ENCODE data around the gene LDLR.
"Not testable (repeated sequence)": the region's sequence is repeated elsewhere in the genome, so short reads cannot be mapped to it uniquely, and the experiment has no call there.

LDLR gene

DNA sequence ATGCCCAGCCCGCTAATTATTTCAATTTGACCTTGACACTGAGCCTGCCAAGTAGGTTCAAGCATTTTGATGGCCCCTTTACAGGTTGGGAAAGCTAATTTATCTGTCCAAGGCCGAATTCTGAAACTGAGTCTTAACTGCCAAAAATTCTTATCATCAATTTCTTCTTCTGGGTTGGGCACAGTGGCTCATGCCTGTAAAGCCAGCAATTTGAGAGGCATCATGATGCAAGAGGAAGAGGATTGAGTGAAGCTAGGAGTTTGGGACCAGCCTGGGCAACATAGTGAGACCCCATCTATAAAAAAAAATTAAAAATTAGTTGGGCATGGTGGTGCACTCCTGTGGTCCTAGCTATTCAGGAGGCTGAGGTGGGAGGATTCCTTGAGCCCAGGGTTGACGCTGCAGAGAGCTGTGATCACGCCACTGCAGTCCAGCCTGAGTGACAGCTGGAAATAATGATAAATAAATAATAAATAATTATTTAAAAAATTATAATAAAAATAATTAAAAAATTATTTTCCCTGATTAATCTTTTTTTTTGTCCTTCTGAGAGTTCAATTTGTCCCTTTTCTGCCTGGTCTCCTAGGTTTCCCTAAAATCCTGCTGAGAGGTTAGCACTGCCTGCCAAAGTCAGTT is 1.3 kb upstream of the LDLR start:
- no peak overlapping the region for H3K9ac ChIP-seq (ENCODE audit: low read length)
- peak overlapping the region; percentile 85 for H3K18ac ChIP-seq (ENCODE audit: low read length)
- peak overlapping the region; percentile 83 for H4K8ac ChIP-seq (ENCODE audit: low read depth, low read length)
- H3K23ac ChIP-seq (ENCODE audit: low read length), result no peak overlapping the region
- peaks cover 14% of the 10 kb centered on the region in 2 experiments for H3K4me1 ChIP-seq (ENCODE audit: control insufficient read depth in 1 of 2, insufficient read depth in 2 of 2, low read length in 2 of 2)
- DNase-seq, result no peak
- peak overlapping the region; percentile 61 for H3K27ac ChIP-seq (ENCODE audit: low read depth, low read length)
- H3K79me2 ChIP-seq (ENCODE audit: control insufficient read depth, insufficient read depth, low read length, poor library complexity), result peaks cover 23% of the 10 kb centered on the region
- H4K91ac ChIP-seq (ENCODE audit: low read depth, low read length), result peak overlapping the region; percentile 97
- peaks cover 41% of the 10 kb centered on the region for H3K79me1 ChIP-seq (ENCODE audit: low read length)
- H3K27me3 ChIP-seq (ENCODE audit: insufficient read depth, low read length), result no peaks in the 10 kb centered on the region
- no CpG with 5 or more reads among the region's 4 CpGs for WGBS (ENCODE audit: extremely low coverage, insufficient coverage, insufficient read length)
- peaks cover 2 to 5% of the 10 kb centered on the region in 2 experiments for H3K36me3 ChIP-seq (ENCODE audit: control insufficient read depth in 1 of 2, insufficient read depth in 2 of 2, low read length in 2 of 2)
- H2BK12ac ChIP-seq (ENCODE audit: low read length), result peak overlapping the region; percentile 100
- H3K4me3 ChIP-seq (ENCODE audit: low read depth, low read length), result no peak overlapping the region
- H2BK5ac ChIP-seq (ENCODE audit: low read depth, low read length, poor library complexity), result peak overlapping the region; percentile 98
- H3K14ac ChIP-seq (ENCODE audit: low read length), result peak overlapping the region; percentile 96
- no peak overlapping the region for H2AFZ ChIP-seq (ENCODE audit: insufficient read depth, low read length, poor library complexity)
- H3K4me2 ChIP-seq (ENCODE audit: low read length), result peak overlapping the region; percentile 2
- no peak overlapping the region for H4K12ac ChIP-seq (ENCODE audit: low read depth, low read length)
- peak overlapping the region; percentile 96 for H2BK120ac ChIP-seq (ENCODE audit: insufficient read depth, low read length, poor library complexity)
- peak overlapping the region; percentile 95 for H2AK5ac ChIP-seq (ENCODE audit: low read length)
- no peaks in the 10 kb centered on the region for H3K9me3 ChIP-seq (ENCODE audit: insufficient read depth, low read depth, low read length)
- peak overlapping the region; percentile 97 for H3K4ac ChIP-seq (ENCODE audit: low read depth, low read length)

DNA sequence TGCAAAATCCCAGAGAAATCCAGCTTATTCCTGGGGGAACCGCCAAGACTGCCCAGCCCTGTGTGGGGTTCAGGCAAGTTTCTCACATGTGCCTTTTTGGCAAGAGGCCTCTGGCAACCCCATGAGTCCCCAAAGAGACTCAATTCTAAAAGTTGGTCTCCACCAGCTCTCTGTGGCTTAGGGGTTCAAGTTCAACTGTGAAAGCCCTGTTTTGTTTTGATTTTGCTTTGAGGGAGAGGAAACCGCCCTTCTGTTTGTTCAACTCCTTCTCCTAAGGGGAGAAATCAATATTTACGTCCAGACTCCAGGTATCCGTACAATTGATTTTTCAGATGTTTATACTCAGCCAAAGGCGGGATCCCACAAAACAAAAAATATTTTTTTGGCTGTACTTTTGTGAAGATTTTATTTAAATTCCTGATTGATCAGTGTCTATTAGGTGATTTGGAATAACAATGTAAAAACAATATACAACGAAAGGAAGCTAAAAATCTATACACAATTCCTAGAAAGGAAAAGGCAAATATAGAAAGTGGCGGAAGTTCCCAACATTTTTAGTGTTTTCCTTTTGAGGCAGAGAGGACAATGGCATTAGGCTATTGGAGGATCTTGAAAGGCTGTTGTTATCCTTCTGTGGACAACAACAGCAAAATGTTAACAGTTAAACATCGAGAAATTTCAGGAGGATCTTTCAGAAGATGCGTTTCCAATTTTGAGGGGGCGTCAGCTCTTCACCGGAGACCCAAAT is 583 bp upstream of the LDLR start:
- Histone ChIP-seq H3K4me2 (ENCODE audit: low read length) (peak overlapping the region; percentile 72), H3K4me3 (ENCODE audit: low read depth, low read length) (no peak overlapping the region)

DNA sequence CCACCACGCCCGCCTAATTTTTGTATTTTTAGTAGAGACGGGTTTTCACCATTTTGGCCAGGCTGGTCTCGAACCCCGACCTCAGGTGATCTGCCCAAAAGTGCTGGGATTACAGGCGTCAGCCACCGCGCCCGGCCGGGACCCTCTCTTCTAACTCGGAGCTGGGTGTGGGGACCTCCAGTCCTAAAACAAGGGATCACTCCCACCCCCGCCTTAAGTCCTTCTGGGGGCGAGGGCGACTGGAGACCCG is 676 bp downstream of the LDLR start:
- peak overlapping the region; percentile 84 for H3K4me3 ChIP-seq (ENCODE audit: low read depth, low read length)
- no CpG with 5 or more reads among the region's 15 CpGs for WGBS (ENCODE audit: extremely low coverage, insufficient coverage, insufficient read length)
- H3K14ac ChIP-seq (ENCODE audit: low read length), result peak overlapping the region; percentile 96
- peaks cover 37% of the 10 kb centered on the region for H3K79me1 ChIP-seq (ENCODE audit: low read length)
- peaks cover 37% of the 10 kb centered on the region for H3K79me2 ChIP-seq (ENCODE audit: control insufficient read depth, insufficient read depth, low read length, poor library complexity)
- peak overlapping the region; percentile 89 for H3K4ac ChIP-seq (ENCODE audit: low read depth, low read length)
- peak overlapping the region; percentile 43 for H4K12ac ChIP-seq (ENCODE audit: low read depth, low read length)
- peak overlapping the region; percentile 95 for H3K9ac ChIP-seq (ENCODE audit: low read length)
- peak overlapping the region; percentile 26 for H2AFZ ChIP-seq (ENCODE audit: insufficient read depth, low read length, poor library complexity)
- H3K27ac ChIP-seq (ENCODE audit: low read depth, low read length), result peak overlapping the region; percentile 91
- H4K8ac ChIP-seq (ENCODE audit: low read depth, low read length), result peak overlapping the region; percentile 80
- peak overlapping the region; percentile 76 for H2BK12ac ChIP-seq (ENCODE audit: low read length)
- peaks cover 14 to 22% of the 10 kb centered on the region in 2 experiments for H3K36me3 ChIP-seq (ENCODE audit: control insufficient read depth in 1 of 2, insufficient read depth in 2 of 2, low read length in 2 of 2)
- not testable (repeated sequence) for H3K27me3 ChIP-seq (ENCODE audit: insufficient read depth, low read length); H3K9me3 ChIP-seq (ENCODE audit: insufficient read depth, low read depth, low read length); H3K23ac ChIP-seq (ENCODE audit: low read length)
- H2AK5ac ChIP-seq (ENCODE audit: low read length), result peak overlapping the region; percentile 96
- H2BK5ac ChIP-seq (ENCODE audit: low read depth, low read length, poor library complexity), result peak overlapping the region; percentile 97
- peak overlapping the region; percentile 72 for H3K4me2 ChIP-seq (ENCODE audit: low read length)
- DNase-seq, result peak in 1 of 2 donors; percentile 67
- H3K4me1 ChIP-seq (ENCODE audit: control insufficient read depth in 1 of 2, insufficient read depth in 2 of 2, low read length in 2 of 2), result peaks cover 16 to 24% of the 10 kb centered on the region in 2 experiments
- peak overlapping the region; percentile 95 for H2BK120ac ChIP-seq (ENCODE audit: insufficient read depth, low read length, poor library complexity)
- H3K18ac ChIP-seq (ENCODE audit: low read length), result peak overlapping the region; percentile 96
- peak overlapping the region; percentile 93 for H4K91ac ChIP-seq (ENCODE audit: low read depth, low read length)

More for the DNA sequence above, 583 bp upstream of the LDLR start:
- Histone ChIP-seq H3K4me1 (ENCODE audit: control insufficient read depth in 1 of 2, insufficient read depth in 2 of 2, low read length in 2 of 2) (peaks cover 14 to 17% of the 10 kb centered on the region in 2 experiments), H4K12ac (ENCODE audit: low read depth, low read length) (no peak overlapping the region), H2BK12ac (ENCODE audit: low read length) (peak overlapping the region; percentile 100), H2BK5ac (ENCODE audit: low read depth, low read length, poor library complexity) (peak overlapping the region; percentile 98), H3K27me3 (ENCODE audit: insufficient read depth, low read length) (no peaks in the 10 kb centered on the region), H3K36me3 (ENCODE audit: control insufficient read depth in 1 of 2, insufficient read depth in 2 of 2, low read length in 2 of 2) (peaks cover 6 to 12% of the 10 kb centered on the region in 2 experiments), H3K79me2 (ENCODE audit: control insufficient read depth, insufficient read depth, low read length, poor library complexity) (peaks cover 30% of the 10 kb centered on the region), H4K91ac (ENCODE audit: low read depth, low read length) (peak overlapping the region; percentile 97), H3K79me1 (ENCODE audit: low read length) (peaks cover 41% of the 10 kb centered on the region), H3K4ac (ENCODE audit: low read depth, low read length) (peak overlapping the region; percentile 97), H4K8ac (ENCODE audit: low read depth, low read length) (peak overlapping the region; percentile 83), H3K23ac (ENCODE audit: low read length) (no peak overlapping the region), H2BK120ac (ENCODE audit: insufficient read depth, low read length, poor library complexity) (peak overlapping the region; percentile 96), H3K9me3 (ENCODE audit: insufficient read depth, low read depth, low read length) (no peaks in the 10 kb centered on the region), H2AK5ac (ENCODE audit: low read length) (peak overlapping the region; percentile 95), H3K27ac (ENCODE audit: low read depth, low read length) (peak overlapping the region; percentile 86), H2AFZ (ENCODE audit: insufficient read depth, low read length, poor library complexity) (peak overlapping the region; percentile 35), H3K14ac (ENCODE audit: low read length) (peak overlapping the region; percentile 96), H3K9ac (ENCODE audit: low read length) (peak overlapping the region; percentile 55), H3K18ac (ENCODE audit: low read length) (peak overlapping the region; percentile 85)
- no CpG with 5 or more reads among the region's 11 CpGs for WGBS (ENCODE audit: extremely low coverage, insufficient coverage, insufficient read length)
- no peak for DNase-seq

DNA sequence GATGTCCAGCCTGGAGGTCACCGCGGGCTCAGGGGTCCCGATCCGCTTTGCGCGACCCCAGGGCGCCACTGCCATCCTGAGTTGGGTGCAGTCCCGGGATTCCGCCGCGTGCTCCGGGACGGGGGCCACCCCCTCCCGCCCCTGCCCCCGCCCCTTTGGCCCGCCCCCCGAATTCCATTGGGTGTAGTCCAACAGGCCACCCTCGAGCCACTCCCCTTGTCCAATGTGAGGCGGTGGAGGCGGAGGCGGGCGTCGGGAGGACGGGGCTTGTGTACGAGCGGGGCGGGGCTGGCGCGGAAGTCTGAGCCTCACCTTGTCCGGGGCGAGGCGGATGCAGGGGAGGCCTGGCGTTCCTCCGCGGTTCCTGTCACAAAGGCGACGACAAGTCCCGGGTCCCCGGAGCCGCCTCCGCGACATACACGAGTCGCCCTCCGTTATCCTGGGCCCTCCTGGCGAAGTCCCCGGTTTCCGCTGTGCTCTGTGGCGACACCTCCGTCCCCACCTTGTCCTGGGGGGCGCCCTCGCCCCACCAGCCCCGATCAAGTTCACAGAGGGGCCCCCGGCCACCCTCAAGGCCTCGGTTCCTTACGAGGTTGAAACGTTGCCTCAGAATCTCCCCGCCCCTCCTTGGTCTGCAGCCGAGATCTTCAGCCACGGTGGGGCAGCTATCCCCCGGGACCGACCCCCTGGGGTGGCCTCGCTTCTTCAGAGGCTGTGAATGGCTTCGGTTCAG is 1.2 kb downstream of the LDLR start:
- WGBS (ENCODE audit: extremely low coverage, insufficient coverage, insufficient read length), result no CpG with 5 or more reads among the region's 64 CpGs
- peak overlapping the region; percentile 26 for H2AFZ ChIP-seq (ENCODE audit: insufficient read depth, low read length, poor library complexity)

More for the DNA sequence above, 1.2 kb downstream of the LDLR start:
- Histone ChIP-seq H3K27ac (ENCODE audit: low read depth, low read length) (peak overlapping the region; percentile 91), H3K14ac (ENCODE audit: low read length) (peak overlapping the region; percentile 96), H3K18ac (ENCODE audit: low read length) (peak overlapping the region; percentile 96), H2BK120ac (ENCODE audit: insufficient read depth, low read length, poor library complexity) (peak overlapping the region; percentile 95), H2BK12ac (ENCODE audit: low read length) (peak overlapping the region; percentile 76), H3K4me1 (ENCODE audit: control insufficient read depth in 1 of 2, insufficient read depth in 2 of 2, low read length in 2 of 2) (peaks cover 13 to 24% of the 10 kb centered on the region in 2 experiments), H3K4ac (ENCODE audit: low read depth, low read length) (peak overlapping the region; percentile 96), H2AK5ac (ENCODE audit: low read length) (peak overlapping the region; percentile 96), H3K23ac (ENCODE audit: low read length) (no peak overlapping the region), H2BK5ac (ENCODE audit: low read depth, low read length, poor library complexity) (peak overlapping the region; percentile 97), H3K4me3 (ENCODE audit: low read depth, low read length) (peak overlapping the region; percentile 84), H3K4me2 (ENCODE audit: low read length) (peak overlapping the region; percentile 93), H3K27me3 (ENCODE audit: insufficient read depth, low read length) (no peaks in the 10 kb centered on the region), H3K79me1 (ENCODE audit: low read length) (peaks cover 33% of the 10 kb centered on the region), H4K8ac (ENCODE audit: low read depth, low read length) (peak overlapping the region; percentile 80), H3K9me3 (ENCODE audit: insufficient read depth, low read depth, low read length) (no peaks in the 10 kb centered on the region), H3K36me3 (ENCODE audit: control insufficient read depth in 1 of 2, insufficient read depth in 2 of 2, low read length in 2 of 2) (peaks cover 16 to 24% of the 10 kb centered on the region in 2 experiments), H3K9ac (ENCODE audit: low read length) (peak overlapping the region; percentile 95), H4K91ac (ENCODE audit: low read depth, low read length) (peak overlapping the region; percentile 97), H3K79me2 (ENCODE audit: control insufficient read depth, insufficient read depth, low read length, poor library complexity) (peaks cover 39% of the 10 kb centered on the region), H4K12ac (ENCODE audit: low read depth, low read length) (peak overlapping the region; percentile 43)
- DNase-seq, result peak; percentile 96 to 97

Data from trophoblast cell (in vitro differentiated cells and primary cell).